Breast epithelium (tissue), 3 donors: ENCODE data around the gene MYLK.
"Not testable (repeated sequence)": the region's sequence is repeated elsewhere in the genome, so short reads cannot be mapped to it uniquely, and the experiment has no call there.

Experiments used
- CTCF ChIP-seq, 3 donors: fragments of 450-650 bp; IDR thresholded peaks; one replicate each; pipeline ENCODE4 v1.5.1; 2016 to 2017; ENCODE audit warnings: antibody characterized with exemption in 3 of 3, mild to moderate bottlenecking in 3 of 3, moderate library complexity in 3 of 3
- POLR2A ChIP-seq: fragments of 450-650 bp; IDR thresholded peaks from one replicate; pipeline ENCODE4 v1.6.1; 2016; ENCODE audit warnings: antibody characterized with exemption, mild to moderate bottlenecking, moderate library complexity

GRCh38 chr3:123707641-123708040 lies 176.5 kb downstream of the MYLK start:
- TF ChIP-seq POLR2A; CTCF (IDR thresholded peaks at IDR 0.05): not testable (repeated sequence)
